OCI-LY7 (cell line): Measurements from ENCODE around the gene ZFYVE28. TPM values are rescaled to one million over a fixed set of nuclear protein-coding genes. Genes with fewer than 3 reads are reported as not detected.

Experiments
- BruUV-seq: library from RNA; stranded (reverse); fragments of 400-500 nt; replicated peaks from 2 replicates; lab custom pipeline; 2021; lab: Mats Ljungman, UMichigan
- CTCF ChIA-PET: fragments of 300-600 bp; sonication (Branson Sonifier 250); formaldehyde crosslinking; loops from one replicate; lab custom pipeline; 2022; ENCODE audit warnings: antibody characterized with exemption; ENCODE audit not compliant: unreplicated experiment; lab: Charles Lee
- POLR2A ChIA-PET: fragments of 300-600 bp; sonication (Branson Sonifier 250); formaldehyde crosslinking; loops from one replicate; lab custom pipeline; 2022; ENCODE audit warnings: antibody characterized with exemption; lab: Charles Lee
- DNase-seq: peaks from one replicate; pipeline ENCODE4 v3.0.0-alpha.2; 2015; ENCODE audit warnings: low spot score
- H2AFZ ChIP-seq: fragments of 200-600 bp; sonication (generic), shearing (Covaris generic); 2 replicates; pipeline ENCODE4 v1.6.1; 2014; ENCODE audit warnings: mild to moderate bottlenecking, antibody characterized with exemption, low read length, moderate library complexity
- H3K27ac ChIP-seq: fragments of 200-600 bp; sonication (generic); 2 replicates; pipeline ENCODE4 v1.5.1; 2014; ENCODE audit warnings: mixed run types, low read depth, mild to moderate bottlenecking, moderate library complexity, low read length, inconsistent platforms; ENCODE audit not compliant: poor library complexity, severe bottlenecking
- H3K36me3 ChIP-seq: fragments of 200-600 bp; sonication (generic); 2 replicates; pipeline ENCODE4 v1.6.1; 2014; ENCODE audit warnings: mild to moderate bottlenecking, antibody characterized with exemption, low read length, moderate library complexity, mixed read lengths; ENCODE audit not compliant: insufficient read depth
- H3K4me1 ChIP-seq: fragments of 200-600 bp; sonication (generic); 2 replicates; pipeline ENCODE4 v1.5.1; 2014; ENCODE audit warnings: mild to moderate bottlenecking, low read length; ENCODE audit not compliant: insufficient read depth, poor library complexity, severe bottlenecking
- H3K4me2 ChIP-seq: fragments of 200-600 bp; sonication (generic); 2 replicates; pipeline ENCODE4 v1.6.1; 2014; ENCODE audit warnings: mild to moderate bottlenecking, low read length
- H3K4me3 ChIP-seq: fragments of 200-600 bp; sonication (generic); 2 replicates; pipeline ENCODE4 v1.5.1; 2014; ENCODE audit warnings: mild to moderate bottlenecking, low read depth, low read length; ENCODE audit not compliant: poor library complexity, severe bottlenecking
- H3K79me2 ChIP-seq: fragments of 200-600 bp; sonication (generic); 2 replicates; pipeline ENCODE4 v1.6.1; 2016; ENCODE audit warnings: low read depth, mild to moderate bottlenecking, low read length, moderate library complexity, mixed read lengths; ENCODE audit not compliant: insufficient read depth
- H3K9me2 ChIP-seq: fragments of 200-600 bp; sonication (generic); 2 replicates; pipeline ENCODE4 v1.6.1; 2016; ENCODE audit warnings: mild to moderate bottlenecking, low read length, mixed read lengths; ENCODE audit not compliant: insufficient read depth
- H3K9me3 ChIP-seq: fragments of 200-600 bp; sonication (generic); 2 replicates; pipeline ENCODE4 v1.6.1; 2014; ENCODE audit warnings: mild to moderate bottlenecking, mixed run types, low read length, mixed read lengths
- H4K20me1 ChIP-seq: fragments of 200-600 bp; sonication (generic); 2 replicates; pipeline ENCODE4 v1.6.1; 2014; ENCODE audit warnings: mild to moderate bottlenecking, antibody characterized with exemption, low read length, moderate library complexity, mixed read lengths; ENCODE audit not compliant: insufficient read depth
- EZH2phosphoT487 ChIP-seq: fragments of 200-600 bp; sonication (generic); IDR thresholded peaks from 2 replicates; pipeline ENCODE4 v1.6.1; 2018; ENCODE audit warnings: low read depth, borderline replicate concordance, mild to moderate bottlenecking, mixed run types, antibody characterized with exemption, low read length, moderate library complexity, mixed read lengths
- intact Hi-C: fragments of 100-400 bp; cut with micrococcal nuclease; formaldehyde crosslinking; loops from one replicate; pipeline ENCODE4 v1.10.0; 2022; ENCODE audit not compliant: unreplicated experiment
- total RNA-seq, 2 experiments: library from RNA; depleted of rRNA in 1 of 2; stranded (reverse); fragments of >200 nt in 1 of 2; shearing (Covaris generic) in 1 of 2; gene quantifications; 2 replicates each; pipeline ENCODE4 v1.2.3, GENCODE V29; 2014 to 2022
- TF ChIP-seq, protein P1 (sequence below): fragments of 200-600 bp; sonication (generic); conservative IDR thresholded peaks from 2 replicates; pipeline ENCODE4 v1.5.1; 2014; ENCODE audit warnings: mild to moderate bottlenecking, antibody characterized with exemption, low read length, moderate library complexity, mixed read lengths

ZFYVE28 gene
- total RNA-seq, 2 experiments from 2014 or later = 0.32 TPM; not detected in 1

DNA sequence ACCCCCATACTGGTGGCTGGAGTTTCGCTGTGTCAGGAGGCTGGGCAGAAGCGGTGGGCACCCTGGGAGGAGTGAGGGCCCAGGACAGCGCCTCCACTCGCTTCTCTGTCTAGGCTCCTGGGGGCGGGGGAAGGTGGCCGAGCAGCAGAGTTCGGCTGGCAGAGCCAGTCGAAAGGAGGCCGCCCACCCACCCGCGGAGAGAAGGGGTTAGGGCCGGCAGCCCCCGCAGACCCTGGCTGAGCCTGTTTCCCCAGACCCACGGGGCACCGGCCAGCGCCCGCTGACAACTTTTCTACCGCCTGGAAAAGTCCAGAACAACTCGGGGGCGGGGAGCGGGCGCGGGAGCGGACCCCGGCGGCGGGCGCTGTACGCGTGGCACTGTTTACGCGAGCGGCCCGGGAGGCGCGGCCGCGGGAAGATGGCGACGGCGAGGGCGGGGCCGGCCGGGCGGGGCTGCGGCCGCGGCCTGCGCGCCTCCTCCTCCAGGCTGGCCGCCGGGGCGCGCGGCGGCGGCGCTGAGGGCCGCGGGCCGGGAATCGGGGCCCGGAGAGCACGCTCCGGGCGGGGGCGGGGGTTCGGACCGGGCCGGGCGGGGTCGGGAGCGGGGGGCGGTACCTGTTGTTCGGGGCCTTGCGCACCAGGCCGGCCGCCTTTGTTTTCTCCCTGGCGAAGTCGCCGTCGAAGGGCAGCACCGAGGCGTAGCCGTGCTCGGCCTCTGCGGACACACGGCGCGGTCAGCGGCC is 157.2 kb downstream of the ZFYVE28 start:
- TF ChIP-seq, protein P1, sequence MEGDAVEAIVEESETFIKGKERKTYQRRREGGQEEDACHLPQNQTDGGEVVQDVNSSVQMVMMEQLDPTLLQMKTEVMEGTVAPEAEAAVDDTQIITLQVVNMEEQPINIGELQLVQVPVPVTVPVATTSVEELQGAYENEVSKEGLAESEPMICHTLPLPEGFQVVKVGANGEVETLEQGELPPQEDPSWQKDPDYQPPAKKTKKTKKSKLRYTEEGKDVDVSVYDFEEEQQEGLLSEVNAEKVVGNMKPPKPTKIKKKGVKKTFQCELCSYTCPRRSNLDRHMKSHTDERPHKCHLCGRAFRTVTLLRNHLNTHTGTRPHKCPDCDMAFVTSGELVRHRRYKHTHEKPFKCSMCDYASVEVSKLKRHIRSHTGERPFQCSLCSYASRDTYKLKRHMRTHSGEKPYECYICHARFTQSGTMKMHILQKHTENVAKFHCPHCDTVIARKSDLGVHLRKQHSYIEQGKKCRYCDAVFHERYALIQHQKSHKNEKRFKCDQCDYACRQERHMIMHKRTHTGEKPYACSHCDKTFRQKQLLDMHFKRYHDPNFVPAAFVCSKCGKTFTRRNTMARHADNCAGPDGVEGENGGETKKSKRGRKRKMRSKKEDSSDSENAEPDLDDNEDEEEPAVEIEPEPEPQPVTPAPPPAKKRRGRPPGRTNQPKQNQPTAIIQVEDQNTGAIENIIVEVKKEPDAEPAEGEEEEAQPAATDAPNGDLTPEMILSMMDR = no peak
- no peak for TF ChIP-seq EZH2phosphoT487
- H3K36me3 ChIP-seq = no peaks in the 10 kb centered on the region
- intact Hi-C loops = no loop called here
- H4K20me1 ChIP-seq = no peaks in the 10 kb centered on the region
- H3K9me3 ChIP-seq = no peaks in the 10 kb centered on the region
- CTCF ChIA-PET = no interaction called here
- BruUV-seq = no TSS peak
- POLR2A ChIA-PET = no interaction called here
- H3K4me3 ChIP-seq = peak overlapping the region; percentile 76
- no peaks in the 10 kb centered on the region for H3K79me2 ChIP-seq
- H2AFZ ChIP-seq = peak overlapping the region; percentile 36
- DNase-seq = peak; percentile 38
- no peak overlapping the region for H3K27ac ChIP-seq
- H3K9me2 ChIP-seq = no peaks in the 10 kb centered on the region
- H3K4me1 ChIP-seq = peaks cover 20% of the 10 kb centered on the region
- H3K4me2 ChIP-seq = peak overlapping the region; percentile 96

DNA sequence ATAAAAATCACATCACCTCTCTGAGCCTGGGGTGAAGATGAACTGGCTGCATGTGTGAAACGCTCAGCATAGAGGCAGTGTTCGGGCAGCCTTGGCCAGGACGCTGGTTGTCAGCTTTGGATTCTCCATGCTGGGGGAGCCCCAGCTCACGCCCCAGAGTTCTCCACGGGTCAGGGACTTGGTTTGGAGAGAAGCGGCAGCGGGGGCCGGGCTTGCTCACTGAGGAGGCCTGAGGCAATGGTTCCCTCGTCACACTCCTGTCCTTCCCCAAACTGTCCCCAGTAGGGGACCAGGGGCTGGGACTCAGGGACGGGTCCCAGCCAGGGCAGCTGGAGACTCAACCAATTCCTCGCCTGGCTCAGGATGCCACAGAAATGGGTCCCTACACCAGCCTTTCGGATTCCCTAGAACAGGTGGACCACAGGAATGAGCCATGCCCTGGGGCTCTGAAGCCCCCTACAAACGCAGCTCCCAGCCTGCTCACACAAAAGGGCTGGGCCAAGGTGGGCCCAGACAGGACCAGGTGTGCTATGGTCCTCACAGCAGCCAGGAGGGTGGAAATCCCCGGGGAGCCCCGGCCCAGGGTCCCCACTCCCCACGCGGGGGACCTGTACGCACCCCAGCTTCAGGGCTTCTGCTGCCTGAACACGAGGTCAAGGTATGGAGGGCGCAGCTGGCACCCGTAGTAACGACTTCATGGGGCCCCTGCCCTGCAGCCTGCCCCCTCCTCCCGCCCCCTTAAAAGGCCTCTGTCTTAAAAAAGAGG is 157.9 kb downstream of the ZFYVE28 start:
- Histone ChIP-seq H3K36me3 (no peaks in the 10 kb centered on the region), H4K20me1 (no peaks in the 10 kb centered on the region), H3K27ac (no peak overlapping the region), H3K4me2 (peak overlapping the region; percentile 96), H3K79me2 (no peaks in the 10 kb centered on the region), H3K4me1 (peaks cover 20% of the 10 kb centered on the region), H2AFZ (peak overlapping the region; percentile 36; the same call in 1 of the 2 replicates), H3K9me2 (no peaks in the 10 kb centered on the region), H3K9me3 (no peaks in the 10 kb centered on the region), H3K4me3 (peak overlapping the region; percentile 76)
- BruUV-seq = no TSS peak
- ChIA-PET POLR2A (no interaction called here), CTCF (no interaction called here)
- TF ChIP-seq, protein P1 = no peak
- no peak for TF ChIP-seq EZH2phosphoT487
- intact Hi-C loops = no loop called here
- DNase-seq = no peak
